Body of pancreas (tissue), 4 donors: ENCODE measurements around the gene ULK4. TPM values are rescaled to one million over a fixed set of nuclear protein-coding genes. Genes with fewer than 3 reads are reported as not detected.

ENCODE experiments used
- ATAC-seq: fragments of 150-250 bp; one replicate; pipeline ENCODE4 v1.9.1; 2016
- DNase-seq, 4 donors: peaks; one replicate each; pipeline ENCODE4 v3.0.0-alpha.2; 2019
- H3K27ac ChIP-seq, 4 donors: fragments of 200-600 bp; sonication (generic); 1 replicate in 3 of 4; 2 replicates in 1 of 4; pipeline versions ENCODE4 v1.5.1 to v1.6.1; 2016 to 2019; ENCODE audit warnings: mild to moderate bottlenecking in 1 of 4, mixed read lengths in 1 of 4, moderate library complexity in 1 of 4
- H3K27me3 ChIP-seq, 2 donors: fragments of 200-600 bp; sonication (generic); one replicate each; pipeline ENCODE4 v1.6.0; 2016; ENCODE audit warnings: mild to moderate bottlenecking in 1 of 2
- H3K36me3 ChIP-seq, 2 donors: fragments of 200-600 bp; sonication (generic); replicated peaks in 1 of 2; 2 replicates each; pipeline ENCODE4 v1.5.1; 2016; ENCODE audit warnings: low read depth in 2 of 2; ENCODE audit not compliant: insufficient read depth in 1 of 2
- H3K4me1 ChIP-seq: fragments of 200-600 bp; sonication (generic); one replicate; pipeline ENCODE4 v1.6.0; 2016
- H3K4me3 ChIP-seq, 2 donors: fragments of 200-600 bp; sonication (generic); 1 replicate in 1 of 2; 2 replicates in 1 of 2; pipeline ENCODE4 v1.5.1; 2016 to 2019
- H3K9me3 ChIP-seq, 3 donors: fragments of 200-600 bp; sonication (generic); 1 replicate in 2 of 3; 2 replicates in 1 of 3; pipeline ENCODE4 v1.5.1; 2016
- POLR2A ChIP-seq, 3 donors: fragments of 450-650 bp; IDR thresholded peaks; one replicate each; pipeline ENCODE4 v1.6.1; 2016; ENCODE audit warnings: antibody characterized with exemption in 3 of 3, mild to moderate bottlenecking in 2 of 3
- WGBS, 2 donors: methylation state at CpG; one replicate each; pipeline ENCODE4 v1.1.5; 2017; 5-methylcytosine and 5-hydroxymethylcytosine counted together
- intact Hi-C: fragments of 100-400 bp; cut with DNase I; formaldehyde crosslinking; loops from one replicate; pipeline ENCODE4 v1.15.1; 2023
- small RNA-seq: library from RNA; depleted of rRNA; stranded (forward); fragments of <200 nt; gene quantifications from one replicate; pipeline ENCODE3, GENCODE V24; 2016
- total RNA-seq, 2 donors: library from RNA; depleted of rRNA; stranded (reverse); fragments of >200 nt; gene quantifications; one replicate each; pipeline ENCODE4 v1.1.0, GENCODE V29; 2016
- TF ChIP-seq, protein P1 (sequence below), 7 experiments: fragments of 450-650 bp in 4 of 7; fragments of 200-600 bp in 3 of 7; sonication (generic) in 3 of 7; IDR thresholded peaks; one replicate each; pipeline ENCODE4 v1.5.1; 2016 to 2019; ENCODE audit warnings: antibody characterized with exemption in 7 of 7

The ULK4 gene
- total RNA-seq, 2 donors from 2014 or later = 7.3 to 12.5 TPM

GRCh38 chr3:41198526-41198925 is 763.4 kb downstream of the ULK4 start:
- ATAC-seq (no peak), DNase-seq (peak; percentile 45 to 68 (median 52))
- peak overlapping the region; percentile 90 to 99 (median 98) for H3K27ac ChIP-seq
- H3K9me3 ChIP-seq = no peaks in the 10 kb centered on the region
- H3K36me3 ChIP-seq = no peaks in the 10 kb centered on the region
- peaks cover 30% of the 10 kb centered on the region for H3K4me1 ChIP-seq
- intact Hi-C loops = no loop called here
- H3K27me3 ChIP-seq = no peaks in the 10 kb centered on the region
- WGBS, 2 donors = 6 to 9% methylated on average over 10 to 20 of the region's 20 CpGs
- TF ChIP-seq, protein P1, sequence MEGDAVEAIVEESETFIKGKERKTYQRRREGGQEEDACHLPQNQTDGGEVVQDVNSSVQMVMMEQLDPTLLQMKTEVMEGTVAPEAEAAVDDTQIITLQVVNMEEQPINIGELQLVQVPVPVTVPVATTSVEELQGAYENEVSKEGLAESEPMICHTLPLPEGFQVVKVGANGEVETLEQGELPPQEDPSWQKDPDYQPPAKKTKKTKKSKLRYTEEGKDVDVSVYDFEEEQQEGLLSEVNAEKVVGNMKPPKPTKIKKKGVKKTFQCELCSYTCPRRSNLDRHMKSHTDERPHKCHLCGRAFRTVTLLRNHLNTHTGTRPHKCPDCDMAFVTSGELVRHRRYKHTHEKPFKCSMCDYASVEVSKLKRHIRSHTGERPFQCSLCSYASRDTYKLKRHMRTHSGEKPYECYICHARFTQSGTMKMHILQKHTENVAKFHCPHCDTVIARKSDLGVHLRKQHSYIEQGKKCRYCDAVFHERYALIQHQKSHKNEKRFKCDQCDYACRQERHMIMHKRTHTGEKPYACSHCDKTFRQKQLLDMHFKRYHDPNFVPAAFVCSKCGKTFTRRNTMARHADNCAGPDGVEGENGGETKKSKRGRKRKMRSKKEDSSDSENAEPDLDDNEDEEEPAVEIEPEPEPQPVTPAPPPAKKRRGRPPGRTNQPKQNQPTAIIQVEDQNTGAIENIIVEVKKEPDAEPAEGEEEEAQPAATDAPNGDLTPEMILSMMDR (IDR thresholded peaks at IDR 0.05) = no peak
- no peak for TF ChIP-seq POLR2A (IDR thresholded peaks at IDR 0.05)
- H3K4me3 ChIP-seq = peak overlapping the region; percentile 66 to 92

DNA sequence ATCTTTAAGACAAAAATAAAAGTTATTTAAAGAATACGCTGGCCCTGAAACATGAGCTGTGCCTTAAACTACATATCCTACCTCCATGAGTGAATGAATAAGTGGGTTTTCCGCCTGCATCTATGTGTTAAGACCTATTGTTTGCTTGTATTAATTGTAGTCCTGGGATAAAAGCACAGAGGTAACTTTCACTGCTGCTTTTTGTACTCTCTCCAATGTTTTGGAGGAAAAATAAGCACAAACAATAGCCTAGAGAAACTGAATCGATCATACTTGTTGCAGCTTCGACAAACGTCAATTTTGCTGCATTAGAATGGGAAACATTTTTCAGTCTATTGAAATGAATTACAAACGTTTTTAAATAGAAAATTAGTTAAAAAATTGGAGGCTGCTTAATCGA is 763.9 kb downstream of the ULK4 start:
- Histone ChIP-seq H3K4me1 (peaks cover 25% of the 10 kb centered on the region), H3K4me3 (no peak overlapping the region), H3K36me3 (no peaks in the 10 kb centered on the region), H3K9me3 (no peaks in the 10 kb centered on the region), H3K27me3 (no peaks in the 10 kb centered on the region), H3K27ac (no peak overlapping the region)
- ATAC-seq = no peak
- DNase-seq = no peak
- TF ChIP-seq, protein P1 (IDR thresholded peaks at IDR 0.05) = no peak
- no peak for TF ChIP-seq POLR2A (IDR thresholded peaks at IDR 0.05)
- 67 to 69% methylated on average over 7 of the region's 7 CpGs for WGBS, 2 donors
- intact Hi-C loops = no loop called here

Small RNAs within 50 kb of the gene (small RNA-seq; reads per million reads assigned to genes)
- gene ATP6V0E1P2 (not detected), gene RF00019 (not detected), gene RF00096 (not detected), gene RF00602 (not detected)

Other genes starting within 250 kb of the ULK4 start
- 10 to 100 TPM; 17.1 to 24.1 TPM for gene TRAK1, start 129.3 kb upstream of the ULK4 start, total RNA-seq